ENCODE results near the gene SUSD1.

The SUSD1 gene

GRCh38 chr9:112002847-112003457 lies 172.1 kb downstream of the SUSD1 start:
- H3K9me3 ChIP-seq (ENCODE audit: low read depth, low read length) = no peaks in the 10 kb centered on the region
- H3K9ac ChIP-seq (ENCODE audit: insufficient read length) = no peak overlapping the region
- DNase-seq (ENCODE audit: low read depth, low spot score) = no peak
- no peak for TF ChIP-seq EZH2 (IDR thresholded peaks at IDR 0.05)
- no peak for TF ChIP-seq POLR2AphosphoS5 (IDR thresholded peaks at IDR 0.05; ENCODE audit: borderline replicate concordance, low read depth, low read length)
- TF ChIP-seq FOXP2 (optimal IDR thresholded peaks at IDR 0.05; ENCODE audit: control extremely low read depth, extremely low read length, insufficient read depth) = no peak
- H3K36me3 ChIP-seq (ENCODE audit: insufficient read depth, low read length) = no peaks in the 10 kb centered on the region
- H3K27ac ChIP-seq = no peak overlapping the region
- no peak overlapping the region for H3K4me3 ChIP-seq

- DNase-seq (ENCODE audit: low read depth, low spot score) = no peak
- Histone ChIP-seq H3K36me3 (ENCODE audit: insufficient read depth, low read length) (no peaks in the 10 kb centered on the region), H3K27ac (no peak overlapping the region), H3K9me3 (ENCODE audit: low read depth, low read length) (no peaks in the 10 kb centered on the region), H3K9ac (ENCODE audit: insufficient read length) (no peak overlapping the region), H3K4me3 (no peak overlapping the region)
- TF ChIP-seq FOXP2 (optimal IDR thresholded peaks at IDR 0.05; ENCODE audit: control extremely low read depth, extremely low read length, insufficient read depth) (no peak), POLR2AphosphoS5 (IDR thresholded peaks at IDR 0.05; ENCODE audit: borderline replicate concordance, low read depth, low read length) (no peak), EZH2 (IDR thresholded peaks at IDR 0.05) (no peak)
Measured at GRCh38 chr9:112002131-112002846, 172.8 kb downstream of the SUSD1 start.

GRCh38 chr9:112000743-112001142 lies 174.4 kb downstream of the SUSD1 start:
- no peak for DNase-seq (ENCODE audit: low read depth, low spot score)
- H3K36me3 ChIP-seq (ENCODE audit: insufficient read depth, low read length) = no peaks in the 10 kb centered on the region
- no peak overlapping the region for H3K4me3 ChIP-seq
- no peaks in the 10 kb centered on the region for H3K9me3 ChIP-seq (ENCODE audit: low read depth, low read length)
- TF ChIP-seq EZH2 (IDR thresholded peaks at IDR 0.05) = no peak
- TF ChIP-seq FOXP2 (optimal IDR thresholded peaks at IDR 0.05; ENCODE audit: control extremely low read depth, extremely low read length, insufficient read depth) = no peak
- no peak for TF ChIP-seq POLR2AphosphoS5 (IDR thresholded peaks at IDR 0.05; ENCODE audit: borderline replicate concordance, low read depth, low read length)
- no peak overlapping the region for H3K9ac ChIP-seq (ENCODE audit: insufficient read length)
- no peak overlapping the region for H3K27ac ChIP-seq

- TF ChIP-seq FOXP2 (optimal IDR thresholded peaks at IDR 0.05; ENCODE audit: control extremely low read depth, extremely low read length, insufficient read depth) (no peak), POLR2AphosphoS5 (IDR thresholded peaks at IDR 0.05; ENCODE audit: borderline replicate concordance, low read depth, low read length) (no peak), EZH2 (IDR thresholded peaks at IDR 0.05) (no peak)
- Histone ChIP-seq H3K9ac (ENCODE audit: insufficient read length) (no peak overlapping the region), H3K4me3 (no peak overlapping the region), H3K36me3 (ENCODE audit: insufficient read depth, low read length) (no peaks in the 10 kb centered on the region), H3K9me3 (ENCODE audit: low read depth, low read length) (no peaks in the 10 kb centered on the region), H3K27ac (no peak overlapping the region)
- DNase-seq (ENCODE audit: low read depth, low spot score) = no peak
Measured at GRCh38 chr9:111999319-111999718, 175.8 kb downstream of the SUSD1 start.

GRCh38 chr9:111997831-111998230 lies 177.3 kb downstream of the SUSD1 start:
- Histone ChIP-seq H3K27ac (no peak overlapping the region), H3K9me3 (ENCODE audit: low read depth, low read length) (no peaks in the 10 kb centered on the region), H3K36me3 (ENCODE audit: insufficient read depth, low read length) (no peaks in the 10 kb centered on the region), H3K4me3 (no peak overlapping the region), H3K9ac (ENCODE audit: insufficient read length) (no peak overlapping the region)
- TF ChIP-seq EZH2 (IDR thresholded peaks at IDR 0.05) (no peak), FOXP2 (optimal IDR thresholded peaks at IDR 0.05; ENCODE audit: control extremely low read depth, extremely low read length, insufficient read depth) (no peak), POLR2AphosphoS5 (IDR thresholded peaks at IDR 0.05; ENCODE audit: borderline replicate concordance, low read depth, low read length) (no peak)
- no peak for DNase-seq (ENCODE audit: low read depth, low spot score)

- no peak for DNase-seq (ENCODE audit: low read depth, low spot score)
- no peak for TF ChIP-seq EZH2 (IDR thresholded peaks at IDR 0.05)
- TF ChIP-seq POLR2AphosphoS5 (IDR thresholded peaks at IDR 0.05; ENCODE audit: borderline replicate concordance, low read depth, low read length) = no peak
- no peak for TF ChIP-seq FOXP2 (optimal IDR thresholded peaks at IDR 0.05; ENCODE audit: control extremely low read depth, extremely low read length, insufficient read depth)
- no peak overlapping the region for H3K9ac ChIP-seq (ENCODE audit: insufficient read length)
- H3K36me3 ChIP-seq (ENCODE audit: insufficient read depth, low read length) = no peaks in the 10 kb centered on the region
- no peak overlapping the region for H3K27ac ChIP-seq
- H3K9me3 ChIP-seq (ENCODE audit: low read depth, low read length) = no peaks in the 10 kb centered on the region
- H3K4me3 ChIP-seq = no peak overlapping the region
Measured at GRCh38 chr9:111994831-111995458, 180.2 kb downstream of the SUSD1 start.

GRCh38 chr9:111993319-111993718 lies 181.8 kb downstream of the SUSD1 start:
- H3K9ac ChIP-seq (ENCODE audit: insufficient read length) = no peak overlapping the region
- no peak overlapping the region for H3K27ac ChIP-seq

GRCh38 chr9:111992523-111992922 lies 182.6 kb downstream of the SUSD1 start:
- no peaks in the 10 kb centered on the region for H3K9me3 ChIP-seq (ENCODE audit: low read depth, low read length)
- no peak for DNase-seq (ENCODE audit: low read depth, low spot score)
- H3K27ac ChIP-seq = no peak overlapping the region
- no peaks in the 10 kb centered on the region for H3K36me3 ChIP-seq (ENCODE audit: insufficient read depth, low read length)
- no peak overlapping the region for H3K4me3 ChIP-seq
- H3K9ac ChIP-seq (ENCODE audit: insufficient read length) = no peak overlapping the region
- TF ChIP-seq POLR2AphosphoS5 (IDR thresholded peaks at IDR 0.05; ENCODE audit: borderline replicate concordance, low read depth, low read length) (no peak), FOXP2 (optimal IDR thresholded peaks at IDR 0.05; ENCODE audit: control extremely low read depth, extremely low read length, insufficient read depth) (no peak), EZH2 (IDR thresholded peaks at IDR 0.05) (no peak)

More at GRCh38 chr9:111993319-111993718, 181.8 kb downstream of the SUSD1 start:
- Histone ChIP-seq H3K9me3 (ENCODE audit: low read depth, low read length) (no peaks in the 10 kb centered on the region), H3K4me3 (no peak overlapping the region), H3K36me3 (ENCODE audit: insufficient read depth, low read length) (no peaks in the 10 kb centered on the region)
- TF ChIP-seq POLR2AphosphoS5 (IDR thresholded peaks at IDR 0.05; ENCODE audit: borderline replicate concordance, low read depth, low read length) = no peak
- no peak for TF ChIP-seq EZH2 (IDR thresholded peaks at IDR 0.05)
- no peak for TF ChIP-seq FOXP2 (optimal IDR thresholded peaks at IDR 0.05; ENCODE audit: control extremely low read depth, extremely low read length, insufficient read depth)
- DNase-seq (ENCODE audit: low read depth, low spot score) = no peak
